GM10266 (cell line): ENCODE measurements around the gene VAMP5.

Source experiments
- DNase-seq: peaks from one replicate; pipeline ENCODE4 v3.0.0; 2012; ENCODE audit errors: extremely low spot score
- TF ChIP-seq, protein P1 (sequence below): IDR thresholded peaks from 2 replicates; pipeline ENCODE4 v1.5.1; 2012; ENCODE audit warnings: mild to moderate bottlenecking, low read depth; ENCODE audit not compliant: control insufficient read depth, insufficient read depth; ENCODE audit errors: missing control alignments

VAMP5 gene

DNA sequence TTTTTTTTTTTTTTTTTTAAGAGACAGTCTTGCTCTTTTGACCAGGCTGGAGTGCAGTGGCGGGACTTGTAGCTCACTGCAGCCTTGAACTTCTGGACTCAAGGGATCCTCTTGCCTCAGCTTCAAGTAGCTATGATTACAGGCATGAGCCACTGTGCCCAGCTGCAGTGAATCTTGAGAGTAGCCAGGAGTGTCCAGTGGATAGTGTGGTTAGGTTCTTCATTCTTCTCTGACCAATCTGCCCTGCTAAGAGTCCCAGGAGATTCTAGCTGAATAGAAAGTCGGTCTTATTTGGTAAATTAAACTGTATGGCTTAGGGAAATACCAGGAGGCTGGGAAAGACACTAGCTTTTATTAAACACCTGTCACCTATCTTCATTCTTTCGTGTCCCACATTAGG lies 47.1 kb downstream of the VAMP5 start:
- no peak for DNase-seq
- TF ChIP-seq, protein P1, sequence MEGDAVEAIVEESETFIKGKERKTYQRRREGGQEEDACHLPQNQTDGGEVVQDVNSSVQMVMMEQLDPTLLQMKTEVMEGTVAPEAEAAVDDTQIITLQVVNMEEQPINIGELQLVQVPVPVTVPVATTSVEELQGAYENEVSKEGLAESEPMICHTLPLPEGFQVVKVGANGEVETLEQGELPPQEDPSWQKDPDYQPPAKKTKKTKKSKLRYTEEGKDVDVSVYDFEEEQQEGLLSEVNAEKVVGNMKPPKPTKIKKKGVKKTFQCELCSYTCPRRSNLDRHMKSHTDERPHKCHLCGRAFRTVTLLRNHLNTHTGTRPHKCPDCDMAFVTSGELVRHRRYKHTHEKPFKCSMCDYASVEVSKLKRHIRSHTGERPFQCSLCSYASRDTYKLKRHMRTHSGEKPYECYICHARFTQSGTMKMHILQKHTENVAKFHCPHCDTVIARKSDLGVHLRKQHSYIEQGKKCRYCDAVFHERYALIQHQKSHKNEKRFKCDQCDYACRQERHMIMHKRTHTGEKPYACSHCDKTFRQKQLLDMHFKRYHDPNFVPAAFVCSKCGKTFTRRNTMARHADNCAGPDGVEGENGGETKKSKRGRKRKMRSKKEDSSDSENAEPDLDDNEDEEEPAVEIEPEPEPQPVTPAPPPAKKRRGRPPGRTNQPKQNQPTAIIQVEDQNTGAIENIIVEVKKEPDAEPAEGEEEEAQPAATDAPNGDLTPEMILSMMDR, result no peak

DNA sequence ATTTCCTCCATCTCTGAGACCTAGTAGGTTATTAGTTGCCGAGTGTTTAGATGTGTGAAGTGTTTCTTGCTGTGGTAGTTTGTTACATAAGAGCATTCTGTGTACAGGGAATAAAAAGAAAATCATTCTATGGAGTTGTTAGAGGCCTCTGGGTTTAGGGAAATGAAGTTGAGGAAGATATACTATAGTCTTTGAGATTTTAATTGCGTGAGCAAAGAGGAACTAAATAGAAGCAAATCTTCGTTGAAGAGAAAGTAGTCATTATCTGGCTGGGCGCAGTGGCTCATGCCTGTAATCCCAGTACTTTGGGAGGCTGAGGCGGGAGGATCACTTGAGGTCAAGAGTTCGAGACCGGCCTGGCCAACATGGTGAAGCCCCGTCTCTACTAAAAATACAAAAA lies 50.8 kb downstream of the VAMP5 start:
- TF ChIP-seq, protein P1, result no peak
- DNase-seq, result no peak

GRCh38 chr2:85635636-85636035 lies 51.4 kb downstream of the VAMP5 start:
- no peak for DNase-seq
- TF ChIP-seq, protein P1, result no peak

DNA sequence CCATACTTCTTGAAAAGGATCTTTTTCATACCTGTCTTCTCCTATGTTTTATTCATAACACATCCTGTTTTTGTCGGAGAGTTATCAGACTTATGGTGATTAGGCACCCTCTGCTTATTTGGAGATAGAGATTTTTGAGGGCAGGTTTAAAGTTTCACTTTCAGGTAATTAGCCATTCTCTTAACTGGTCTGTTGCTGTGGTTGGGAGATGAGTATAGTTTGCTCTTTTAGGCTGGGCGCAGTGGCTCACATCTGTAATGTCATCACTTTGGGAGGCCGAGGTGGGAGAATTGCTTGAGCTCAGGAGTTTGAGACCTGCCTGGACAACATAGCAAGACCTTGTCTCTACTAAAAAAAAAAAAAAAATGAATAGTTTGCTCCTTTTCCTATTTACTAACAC lies 58.5 kb downstream of the VAMP5 start:
- DNase-seq, result no peak
- TF ChIP-seq, protein P1, result no peak
